ENCODE measurements around the gene FGL2.

- TF ChIP-seq CTCF (IDR thresholded peaks at IDR 0.05) (no peak), POLR2A (IDR thresholded peaks at IDR 0.05) (no peak)
Observed at GRCh38 chr7:77217474-77218185, 18.0 kb upstream of the FGL2 start.

Measured in esophagus squamous epithelium (tissue), 4 donors.